ENCODE data around the gene MPST.
A peak's percentile ranks its signal among the peaks of the same experiment; 100 is the strongest.

Gene MPST

GRCh38 chr22:37022483-37023337 is 3.2 kb downstream of the MPST start:
- no peak for ATAC-seq

GRCh38 chr22:37023743-37024338 is 4.3 kb downstream of the MPST start:
- no peak for ATAC-seq
- DNase-seq, result no peak

More at GRCh38 chr22:37022483-37023337, 3.2 kb downstream of the MPST start:
- DNase-seq, result no peak

GRCh38 chr22:37024339-37025157 is 5.0 kb downstream of the MPST start:
- DNase-seq, result no peak
- no peak for ATAC-seq

- ATAC-seq (no peak), DNase-seq (no peak)
These were observed 6.0 kb downstream of the MPST start for GRCh38 chr22:37025500-37026070.

- no peak for DNase-seq
- no peak for ATAC-seq
These were observed 6.8 kb downstream of the MPST start for GRCh38 chr22:37026325-37026724.

- DNase-seq (no peak), ATAC-seq (no peak)
These were observed 8.0 kb downstream of the MPST start for GRCh38 chr22:37027556-37027955.

- no peak for ATAC-seq
- DNase-seq, result no peak
These were observed 9.4 kb downstream of the MPST start for GRCh38 chr22:37028692-37029674.

- no peak for DNase-seq
- ATAC-seq, result peak; percentile 19
These were observed 11.2 kb downstream of the MPST start for GRCh38 chr22:37030560-37031281.

GRCh38 chr22:37032134-37032534 is 12.6 kb downstream of the MPST start:
- ATAC-seq (no peak), DNase-seq (no peak)

GRCh38 chr22:37032535-37033460 is 13.3 kb downstream of the MPST start:
- ATAC-seq (no peak), DNase-seq (no peak)

- no peak for DNase-seq
- ATAC-seq, result no peak
These were observed 14.3 kb downstream of the MPST start for GRCh38 chr22:37033605-37034430.

GRCh38 chr22:37036655-37037377 is 17.3 kb downstream of the MPST start:
- DNase-seq, result no peak
- ATAC-seq, result no peak

GRCh38 chr22:37037669-37038068 is 18.1 kb downstream of the MPST start:
- ATAC-seq (no peak), DNase-seq (no peak)

GRCh38 chr22:37039466-37039865 is 19.9 kb downstream of the MPST start:
- ATAC-seq, result no peak
- DNase-seq, result no peak

GRCh38 chr22:37043209-37043827 is 23.8 kb downstream of the MPST start:
- DNase-seq (no peak), ATAC-seq (no peak)

GRCh38 chr22:37043828-37044538 is 24.4 kb downstream of the MPST start:
- peak; percentile 74 for ATAC-seq
- peak; percentile 67 for DNase-seq
